HCT116 (cell line): ENCODE data around the gene TTC27.

Experiments
- EZH2 ChIP-seq: fragments of 200-600 bp; sonication (generic); IDR thresholded peaks from 2 replicates; pipeline ENCODE4 v1.6.1; 2017; ENCODE audit warnings: antibody characterized with exemption, mixed run types
- EZH2phosphoT487 ChIP-seq: fragments of 200-600 bp; IDR thresholded peaks from 2 replicates; pipeline ENCODE4 v1.6.1; 2018; ENCODE audit warnings: antibody characterized with exemption, borderline replicate concordance
- POLR2A ChIP-seq: IDR thresholded peaks from 2 replicates; pipeline ENCODE4 v1.7.0; 2011; ENCODE audit warnings: borderline replicate concordance; ENCODE audit not compliant: insufficient read depth, insufficient read length; ENCODE audit errors: extremely low read depth
- TF ChIP-seq, protein P1 (sequence below), 3 experiments: fragments of 200-600 bp in 1 of 3; sonication (generic) in 1 of 3; IDR thresholded peaks in 2 of 3; conservative IDR thresholded peaks in 1 of 3; 2 replicates each; pipeline ENCODE4 v1.5.1; 2012 to 2017; ENCODE audit warnings: low read depth in 2 of 3, low read length in 2 of 3, antibody characterized with exemption in 1 of 3, borderline replicate concordance in 1 of 3, control low read depth in 1 of 3, mild to moderate bottlenecking in 1 of 3, mixed read lengths in 1 of 3, mixed run types in 1 of 3, moderate library complexity in 1 of 3; ENCODE audit not compliant: insufficient read depth in 1 of 3
- TF ChIP-seq, protein P2 (sequence below): IDR thresholded peaks from 2 replicates; pipeline ENCODE4 v1.6.1; 2011; ENCODE audit warnings: mild to moderate bottlenecking, low read length, moderate library complexity; ENCODE audit not compliant: insufficient replicate concordance; ENCODE audit errors: extremely low read depth

DNA sequence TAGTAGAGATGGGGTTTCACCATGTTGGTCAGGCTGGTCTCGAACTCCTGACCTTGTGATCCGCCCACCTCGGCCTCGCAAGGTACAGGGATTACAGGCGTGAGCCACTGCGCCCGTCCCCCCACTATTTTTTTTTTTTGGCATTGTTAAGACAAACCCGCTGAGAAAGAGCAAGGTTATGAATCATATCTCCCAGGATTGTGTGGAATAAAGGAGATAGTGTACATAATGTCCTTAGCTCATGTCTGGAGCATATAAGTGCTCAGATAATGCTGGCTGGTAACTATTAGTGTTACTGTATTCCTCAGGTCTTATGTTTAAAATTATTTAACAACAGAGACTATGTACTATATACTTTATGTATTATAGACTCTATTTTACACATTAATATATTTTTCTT is 36.0 kb downstream of the TTC27 start:
- no peak for TF ChIP-seq EZH2phosphoT487
- TF ChIP-seq, protein P1, sequence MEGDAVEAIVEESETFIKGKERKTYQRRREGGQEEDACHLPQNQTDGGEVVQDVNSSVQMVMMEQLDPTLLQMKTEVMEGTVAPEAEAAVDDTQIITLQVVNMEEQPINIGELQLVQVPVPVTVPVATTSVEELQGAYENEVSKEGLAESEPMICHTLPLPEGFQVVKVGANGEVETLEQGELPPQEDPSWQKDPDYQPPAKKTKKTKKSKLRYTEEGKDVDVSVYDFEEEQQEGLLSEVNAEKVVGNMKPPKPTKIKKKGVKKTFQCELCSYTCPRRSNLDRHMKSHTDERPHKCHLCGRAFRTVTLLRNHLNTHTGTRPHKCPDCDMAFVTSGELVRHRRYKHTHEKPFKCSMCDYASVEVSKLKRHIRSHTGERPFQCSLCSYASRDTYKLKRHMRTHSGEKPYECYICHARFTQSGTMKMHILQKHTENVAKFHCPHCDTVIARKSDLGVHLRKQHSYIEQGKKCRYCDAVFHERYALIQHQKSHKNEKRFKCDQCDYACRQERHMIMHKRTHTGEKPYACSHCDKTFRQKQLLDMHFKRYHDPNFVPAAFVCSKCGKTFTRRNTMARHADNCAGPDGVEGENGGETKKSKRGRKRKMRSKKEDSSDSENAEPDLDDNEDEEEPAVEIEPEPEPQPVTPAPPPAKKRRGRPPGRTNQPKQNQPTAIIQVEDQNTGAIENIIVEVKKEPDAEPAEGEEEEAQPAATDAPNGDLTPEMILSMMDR (IDR thresholded peaks at IDR 0.05 in 2 of 3, conservative IDR thresholded peaks at IDR 0.05 in 1 of 3; ENCODE audit: borderline replicate concordance in 1 of 3, insufficient read depth in 1 of 3, low read depth in 2 of 3, low read length in 2 of 3): no peak
- TF ChIP-seq, protein P2, sequence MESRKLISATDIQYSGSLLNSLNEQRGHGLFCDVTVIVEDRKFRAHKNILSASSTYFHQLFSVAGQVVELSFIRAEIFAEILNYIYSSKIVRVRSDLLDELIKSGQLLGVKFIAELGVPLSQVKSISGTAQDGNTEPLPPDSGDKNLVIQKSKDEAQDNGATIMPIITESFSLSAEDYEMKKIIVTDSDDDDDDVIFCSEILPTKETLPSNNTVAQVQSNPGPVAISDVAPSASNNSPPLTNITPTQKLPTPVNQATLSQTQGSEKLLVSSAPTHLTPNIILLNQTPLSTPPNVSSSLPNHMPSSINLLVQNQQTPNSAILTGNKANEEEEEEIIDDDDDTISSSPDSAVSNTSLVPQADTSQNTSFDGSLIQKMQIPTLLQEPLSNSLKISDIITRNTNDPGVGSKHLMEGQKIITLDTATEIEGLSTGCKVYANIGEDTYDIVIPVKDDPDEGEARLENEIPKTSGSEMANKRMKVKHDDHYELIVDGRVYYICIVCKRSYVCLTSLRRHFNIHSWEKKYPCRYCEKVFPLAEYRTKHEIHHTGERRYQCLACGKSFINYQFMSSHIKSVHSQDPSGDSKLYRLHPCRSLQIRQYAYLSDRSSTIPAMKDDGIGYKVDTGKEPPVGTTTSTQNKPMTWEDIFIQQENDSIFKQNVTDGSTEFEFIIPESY: no peak
- no peak for TF ChIP-seq POLR2A
- no peak for TF ChIP-seq EZH2
